Measurements from ENCODE around the gene KCNK3.

DNA sequence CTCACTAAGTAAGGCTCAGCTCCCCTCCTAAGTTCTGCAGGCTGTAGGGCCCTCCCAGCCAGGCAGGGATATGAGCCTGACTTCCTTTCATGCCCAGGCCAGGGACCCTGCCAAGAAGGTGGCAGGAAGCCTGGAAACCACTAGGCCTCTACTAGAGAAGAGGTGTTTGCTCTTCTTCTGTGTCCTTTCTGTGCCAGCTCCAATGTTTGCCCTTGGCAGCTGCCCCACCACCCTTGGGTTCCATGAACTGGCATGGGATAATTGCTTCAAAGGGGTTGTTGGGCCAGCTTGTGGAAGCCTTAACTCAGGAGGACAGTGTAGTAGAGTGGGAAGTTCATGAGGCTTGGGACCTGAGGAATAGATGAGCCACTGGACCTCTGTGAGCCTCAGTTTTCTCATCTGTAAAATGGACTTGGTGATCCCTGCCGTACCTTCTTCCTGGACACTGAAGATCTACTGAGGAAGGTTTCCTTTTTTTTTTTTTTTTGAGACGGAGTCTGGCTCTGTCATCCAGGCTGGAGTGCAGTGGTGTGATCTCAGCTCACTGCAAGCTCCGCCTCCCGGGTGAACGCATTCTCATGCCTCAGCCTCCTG lies 75.5 kb downstream of the KCNK3 start:
- TF ChIP-seq EZH2 (IDR thresholded peaks at IDR 0.05; ENCODE audit: borderline replicate concordance, insufficient read depth, low read depth, low read length, poor library complexity, severe bottlenecking): no peak
- TF ChIP-seq, protein P1, sequence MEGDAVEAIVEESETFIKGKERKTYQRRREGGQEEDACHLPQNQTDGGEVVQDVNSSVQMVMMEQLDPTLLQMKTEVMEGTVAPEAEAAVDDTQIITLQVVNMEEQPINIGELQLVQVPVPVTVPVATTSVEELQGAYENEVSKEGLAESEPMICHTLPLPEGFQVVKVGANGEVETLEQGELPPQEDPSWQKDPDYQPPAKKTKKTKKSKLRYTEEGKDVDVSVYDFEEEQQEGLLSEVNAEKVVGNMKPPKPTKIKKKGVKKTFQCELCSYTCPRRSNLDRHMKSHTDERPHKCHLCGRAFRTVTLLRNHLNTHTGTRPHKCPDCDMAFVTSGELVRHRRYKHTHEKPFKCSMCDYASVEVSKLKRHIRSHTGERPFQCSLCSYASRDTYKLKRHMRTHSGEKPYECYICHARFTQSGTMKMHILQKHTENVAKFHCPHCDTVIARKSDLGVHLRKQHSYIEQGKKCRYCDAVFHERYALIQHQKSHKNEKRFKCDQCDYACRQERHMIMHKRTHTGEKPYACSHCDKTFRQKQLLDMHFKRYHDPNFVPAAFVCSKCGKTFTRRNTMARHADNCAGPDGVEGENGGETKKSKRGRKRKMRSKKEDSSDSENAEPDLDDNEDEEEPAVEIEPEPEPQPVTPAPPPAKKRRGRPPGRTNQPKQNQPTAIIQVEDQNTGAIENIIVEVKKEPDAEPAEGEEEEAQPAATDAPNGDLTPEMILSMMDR (IDR thresholded peaks at IDR 0.05): no peak

Measured in B cell (primary cell).